Fibroblast of lung (primary cell): ENCODE results near the gene FADS2. TPM values are rescaled to one million over a fixed set of nuclear protein-coding genes. Genes with fewer than 3 reads are reported as not detected.

Experiments used
- DNase-seq, 2 donors: peaks; one replicate each; pipeline versions ENCODE4 v3.0.0 to v3.0.0-alpha.2; 2010; ENCODE audit warnings: low read depth in 2 of 2
- H2AFZ ChIP-seq: 2 replicates; pipeline ENCODE4 v1.5.1; 2012; ENCODE audit warnings: low read length, control low read depth, inconsistent platforms
- H3K27ac ChIP-seq: 2 replicates; pipeline ENCODE4 v1.5.1; 2011; ENCODE audit warnings: low read length, control low read depth; ENCODE audit not compliant: insufficient read depth
- H3K27me3 ChIP-seq: 2 replicates; pipeline ENCODE4 v1.5.1; 2011; ENCODE audit warnings: mild to moderate bottlenecking, low read length; ENCODE audit not compliant: control insufficient read depth, insufficient read depth
- H3K36me3 ChIP-seq: 2 replicates; pipeline ENCODE4 v1.5.1; 2011; ENCODE audit warnings: low read length; ENCODE audit not compliant: control insufficient read depth, insufficient read depth
- H3K4me1 ChIP-seq: 2 replicates; pipeline ENCODE4 v1.5.1; 2011; ENCODE audit warnings: low read length; ENCODE audit not compliant: control insufficient read depth, insufficient read depth; ENCODE audit errors: extremely low read depth
- H3K4me2 ChIP-seq: 2 replicates; pipeline ENCODE4 v1.5.1; 2011; ENCODE audit warnings: low read length, control low read depth; ENCODE audit not compliant: insufficient read depth; ENCODE audit errors: extremely low read depth
- H3K4me3 ChIP-seq, 4 experiments: fragments of 200-600 bp in 1 of 4; sonication (generic) in 1 of 4; replicated peaks in 1 of 4; 2 replicates each; pipeline ENCODE4 v1.5.1; 2011 to 2016; ENCODE audit warnings: low read length in 4 of 4, low read depth in 3 of 4, mild to moderate bottlenecking in 3 of 4, control low read depth in 2 of 4, inconsistent platforms in 1 of 4, mixed read lengths in 1 of 4; ENCODE audit not compliant: insufficient read depth in 1 of 4; ENCODE audit errors: control extremely low read depth in 1 of 4
- H3K79me2 ChIP-seq: 2 replicates; pipeline ENCODE4 v1.5.1; 2012; ENCODE audit warnings: mild to moderate bottlenecking, low read length, inconsistent platforms; ENCODE audit not compliant: control insufficient read depth, insufficient read depth
- H3K9ac ChIP-seq: 2 replicates; pipeline ENCODE4 v1.5.1; 2011; ENCODE audit warnings: mild to moderate bottlenecking, low read length, control low read depth; ENCODE audit not compliant: insufficient read depth
- H3K9me3 ChIP-seq: 2 replicates; pipeline ENCODE4 v1.5.1; 2012; ENCODE audit warnings: low read depth, low read length; ENCODE audit not compliant: control insufficient read depth, insufficient read depth
- H4K20me1 ChIP-seq: 2 replicates; pipeline ENCODE4 v1.5.1; 2011; ENCODE audit warnings: low read length; ENCODE audit not compliant: control insufficient read depth, insufficient read depth; ENCODE audit errors: extremely low read depth
- CTCF ChIP-seq, 2 donors: IDR thresholded peaks in 1 of 2; conservative IDR thresholded peaks in 1 of 2; 1 replicate in 1 of 2; 2 replicates in 1 of 2; pipeline ENCODE4 v1.5.1; 2011 to 2012; ENCODE audit warnings: low read length in 2 of 2, control low read depth in 1 of 2, inconsistent platforms in 1 of 2, low read depth in 1 of 2, mild to moderate bottlenecking in 1 of 2
- EZH2 ChIP-seq: IDR thresholded peaks from 2 replicates; pipeline ENCODE4 v1.5.1; 2012; ENCODE audit warnings: low read length, control low read depth, mild to moderate bottlenecking; ENCODE audit errors: missing control alignments
- polyA plus RNA-seq, 2 donors: library from polyadenylated mRNA; depleted of rRNA in 1 of 2; stranded (reverse) in 1 of 2; unstranded in 1 of 2; fragments of >200 nt; gene quantifications; 2 replicates each; pipeline ENCODE4 v1.2.1, GENCODE V29; 2011 to 2012; ENCODE audit warnings: missing spikeins in 1 of 2
- total RNA-seq: library from RNA; depleted of rRNA; stranded (reverse); fragments of >200 nt; gene quantifications from 2 replicates; pipeline ENCODE4 v1.2.1, GENCODE V29; 2014

Gene FADS2
- total and polyA plus RNA-seq, 2 donors (not counting 1 experiment from before 2014, with no cell fraction given): 418 to 932 TPM

GRCh38 chr11:61828379-61828628 lies 204 bp downstream of the FADS2 start:
- TF ChIP-seq EZH2 (no peak), CTCF (conservative IDR thresholded peaks at IDR 0.05 in 1 of 2, IDR thresholded peaks at IDR 0.05 in 1 of 2; ENCODE audit: low read depth in 1 of 2, low read length in 2 of 2) (no peak)
- Histone ChIP-seq H3K4me3 (peak overlapping the region; percentile 83 to 98 (median 88)), H3K27ac (peak overlapping the region; percentile 75), H4K20me1 (peaks cover 2% of the 10 kb centered on the region), H3K9ac (peak overlapping the region; percentile 71), H3K79me2 (peaks cover 52% of the 10 kb centered on the region), H3K9me3 (no peaks in the 10 kb centered on the region), H2AFZ (no peak overlapping the region), H3K4me1 (peaks cover 19% of the 10 kb centered on the region), H3K4me2 (peak overlapping the region; percentile 99), H3K36me3 (peaks cover 15% of the 10 kb centered on the region), H3K27me3 (no peaks in the 10 kb centered on the region)
- no peak for DNase-seq

- peaks cover 17% of the 10 kb centered on the region for H3K36me3 ChIP-seq
- H3K27me3 ChIP-seq: no peaks in the 10 kb centered on the region
- peak; percentile 27 to 36 for DNase-seq
- H3K27ac ChIP-seq: peak overlapping the region; percentile 75
- H3K9ac ChIP-seq: peak overlapping the region; percentile 71
- peaks cover 22% of the 10 kb centered on the region for H3K4me1 ChIP-seq
- TF ChIP-seq EZH2 (no peak), CTCF (conservative IDR thresholded peaks at IDR 0.05 in 1 of 2, IDR thresholded peaks at IDR 0.05 in 1 of 2; ENCODE audit: low read depth in 1 of 2, low read length in 2 of 2) (peak; percentile 41 to 50)
- peak overlapping the region; percentile 99 for H3K4me2 ChIP-seq
- peak overlapping the region; percentile 83 to 98 (median 88) for H3K4me3 ChIP-seq
- no peaks in the 10 kb centered on the region for H3K9me3 ChIP-seq
- H2AFZ ChIP-seq: no peak overlapping the region
- H4K20me1 ChIP-seq: peaks cover 2% of the 10 kb centered on the region
- H3K79me2 ChIP-seq: peaks cover 57% of the 10 kb centered on the region
Observed at GRCh38 chr11:61828629-61829407, 718 bp downstream of the FADS2 start.

GRCh38 chr11:61829806-61830205 lies 1.7 kb downstream of the FADS2 start:
- H3K4me3 ChIP-seq: peak overlapping the region; percentile 83 to 98 (median 88)
- DNase-seq: no peak
- peaks cover 61% of the 10 kb centered on the region for H3K79me2 ChIP-seq
- H2AFZ ChIP-seq: no peak overlapping the region
- TF ChIP-seq CTCF (conservative IDR thresholded peaks at IDR 0.05 in 1 of 2, IDR thresholded peaks at IDR 0.05 in 1 of 2; ENCODE audit: low read depth in 1 of 2, low read length in 2 of 2) (no peak), EZH2 (no peak)
- H3K9me3 ChIP-seq: no peaks in the 10 kb centered on the region
- H3K9ac ChIP-seq: no peak overlapping the region
- peaks cover 17% of the 10 kb centered on the region for H3K36me3 ChIP-seq
- no peaks in the 10 kb centered on the region for H3K27me3 ChIP-seq
- H3K4me1 ChIP-seq: peaks cover 24% of the 10 kb centered on the region
- peaks cover 2% of the 10 kb centered on the region for H4K20me1 ChIP-seq
- peak overlapping the region; percentile 99 for H3K4me2 ChIP-seq
- H3K27ac ChIP-seq: peak overlapping the region; percentile 75
